HG03175 (cell line): ENCODE data around the gene PRKCD.
"Not testable (repeated sequence)": the region's sequence is repeated elsewhere in the genome, so short reads cannot be mapped to it uniquely, and the experiment has no call there.

Experiments
- ATAC-seq: cut with Tn5 transposase; IDR thresholded peaks from one replicate; pipeline ENCODE4 v1.9.1; 2021; ENCODE audit warnings: mild to moderate bottlenecking, moderate library complexity; ENCODE audit not compliant: unreplicated experiment

Gene PRKCD

DNA sequence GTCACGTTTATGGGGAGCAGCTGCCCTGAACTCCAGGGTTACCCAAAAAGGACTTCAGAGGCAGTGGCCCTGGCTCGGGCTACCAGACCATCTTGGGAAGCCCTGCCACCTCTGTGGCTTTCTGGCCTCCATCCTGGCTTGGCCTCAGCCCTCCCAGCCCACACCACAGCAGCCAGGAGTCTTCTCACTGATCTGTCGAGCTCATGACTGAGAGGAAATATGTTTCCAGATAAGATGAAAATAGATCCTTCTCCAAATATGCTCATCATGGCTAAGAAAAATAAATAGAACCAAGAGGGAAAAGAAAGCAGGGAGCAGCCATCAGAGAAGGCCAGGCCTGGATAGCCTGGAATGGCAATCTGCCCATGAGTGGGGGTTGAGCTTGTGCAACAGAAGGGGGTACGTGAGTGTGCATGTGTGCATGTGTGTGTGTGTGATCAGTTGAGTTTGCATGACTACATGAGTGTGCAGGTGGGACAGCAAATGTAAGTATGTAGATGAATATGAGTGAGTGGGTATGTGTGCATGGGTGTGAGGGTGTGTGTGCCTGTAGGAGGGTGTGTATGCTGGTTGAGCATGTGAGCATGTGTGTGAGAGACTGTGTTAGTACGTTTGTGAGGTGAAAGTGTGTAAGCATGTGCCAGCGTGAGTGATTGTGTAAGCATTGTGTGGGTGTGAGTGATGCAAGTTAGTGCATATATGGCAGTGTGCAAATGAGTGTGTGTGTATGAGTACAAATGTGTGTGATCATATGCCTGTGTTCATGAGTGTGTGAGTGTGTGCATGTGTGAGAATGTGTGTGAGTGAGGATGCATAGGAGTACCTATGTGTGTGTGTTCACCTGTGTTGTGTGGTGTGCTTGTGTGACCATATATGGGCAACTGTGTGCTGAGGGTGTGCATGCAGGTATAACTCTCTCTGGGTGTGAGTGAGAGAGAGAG, 20.8 kb upstream of the PRKCD start:
- ATAC-seq = no peak

DNA sequence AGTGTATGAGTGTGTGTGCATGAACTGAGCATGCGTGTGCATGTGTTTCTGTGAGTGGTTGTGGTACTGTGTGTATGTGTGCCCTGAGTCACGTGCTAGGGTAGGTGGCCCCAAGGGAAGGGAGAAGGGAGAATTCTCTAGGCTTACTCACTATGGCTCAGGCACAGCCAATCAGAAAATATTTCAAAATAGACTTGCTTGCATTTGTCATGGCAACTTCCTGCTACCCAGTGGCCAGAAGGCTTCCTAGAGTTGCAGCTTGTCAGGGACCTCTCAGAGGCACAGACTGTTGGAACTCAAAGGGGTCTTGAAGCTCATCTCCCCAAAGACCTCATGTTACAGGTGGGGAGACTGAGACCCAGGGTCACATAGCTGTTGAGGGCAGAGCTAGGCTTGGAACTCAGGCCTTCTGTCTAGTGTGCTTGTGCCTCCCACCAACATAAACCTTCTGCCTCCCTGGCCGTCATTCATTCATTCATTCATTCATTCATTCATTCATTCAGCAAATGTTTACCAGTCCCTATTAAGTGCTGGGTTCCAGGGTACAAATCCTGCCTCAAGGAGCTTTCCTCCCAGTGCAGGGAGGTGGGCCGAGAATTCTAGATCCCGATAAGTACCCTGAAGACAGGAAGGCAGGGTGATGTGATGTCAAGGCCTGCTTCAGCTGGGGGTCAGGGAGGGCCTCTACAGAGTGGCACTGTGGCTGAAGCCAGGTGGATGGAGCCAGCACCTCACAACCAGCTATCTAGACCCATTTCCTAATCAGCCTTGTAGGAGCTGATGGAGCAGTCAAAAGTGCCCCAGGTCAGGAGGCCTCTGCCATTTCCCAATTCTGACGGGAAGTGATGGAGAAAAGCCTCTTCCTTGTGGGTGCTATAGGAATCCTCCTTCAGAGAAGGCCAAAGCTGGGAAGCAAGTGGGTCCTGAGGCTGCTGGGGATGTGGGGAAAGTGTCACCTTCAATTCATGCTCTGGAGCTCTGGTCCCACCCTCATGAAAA, 19.9 kb upstream of the PRKCD start:
- ATAC-seq = no peak

DNA sequence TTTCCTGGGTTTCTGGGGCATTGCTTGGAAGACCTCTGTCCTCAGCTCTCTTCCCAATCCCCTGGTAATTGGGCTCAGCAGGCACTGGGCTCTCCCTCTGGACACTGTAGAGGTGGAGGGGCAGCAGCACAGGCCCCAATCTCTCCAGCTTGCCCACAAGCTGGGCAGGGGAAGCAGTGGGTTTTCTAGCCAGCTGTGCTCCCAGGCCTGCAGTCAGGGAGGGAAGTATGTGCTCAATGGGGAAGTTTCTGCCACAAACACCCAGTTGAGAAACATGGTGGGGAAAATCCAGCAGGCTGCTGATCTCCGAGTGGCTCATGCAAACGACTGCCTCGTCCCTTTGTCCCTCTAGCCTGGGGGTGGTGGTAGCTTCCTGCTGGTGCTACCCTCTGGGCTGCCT, 18.0 kb upstream of the PRKCD start:
- ATAC-seq = no peak

DNA sequence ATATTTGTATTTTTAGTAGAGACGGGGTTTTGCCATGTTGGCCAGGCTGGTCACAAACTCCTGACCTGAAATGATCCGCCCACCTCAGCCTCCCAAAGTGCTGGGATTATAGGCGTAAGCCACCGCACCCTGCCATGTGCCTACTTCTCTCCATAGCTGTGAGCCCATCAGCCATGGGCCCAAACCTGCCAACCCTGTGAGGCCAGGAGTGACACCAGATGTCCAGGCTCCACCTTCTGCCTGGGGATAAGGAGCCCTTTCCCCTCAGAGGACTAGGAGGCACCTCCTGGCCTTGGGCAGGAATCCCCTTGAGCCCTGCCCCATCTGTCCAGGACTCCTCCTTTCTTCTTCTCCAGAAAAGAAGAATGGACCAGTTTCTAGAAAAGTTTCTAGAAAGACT, 16.6 kb upstream of the PRKCD start:
- ATAC-seq = no peak

DNA sequence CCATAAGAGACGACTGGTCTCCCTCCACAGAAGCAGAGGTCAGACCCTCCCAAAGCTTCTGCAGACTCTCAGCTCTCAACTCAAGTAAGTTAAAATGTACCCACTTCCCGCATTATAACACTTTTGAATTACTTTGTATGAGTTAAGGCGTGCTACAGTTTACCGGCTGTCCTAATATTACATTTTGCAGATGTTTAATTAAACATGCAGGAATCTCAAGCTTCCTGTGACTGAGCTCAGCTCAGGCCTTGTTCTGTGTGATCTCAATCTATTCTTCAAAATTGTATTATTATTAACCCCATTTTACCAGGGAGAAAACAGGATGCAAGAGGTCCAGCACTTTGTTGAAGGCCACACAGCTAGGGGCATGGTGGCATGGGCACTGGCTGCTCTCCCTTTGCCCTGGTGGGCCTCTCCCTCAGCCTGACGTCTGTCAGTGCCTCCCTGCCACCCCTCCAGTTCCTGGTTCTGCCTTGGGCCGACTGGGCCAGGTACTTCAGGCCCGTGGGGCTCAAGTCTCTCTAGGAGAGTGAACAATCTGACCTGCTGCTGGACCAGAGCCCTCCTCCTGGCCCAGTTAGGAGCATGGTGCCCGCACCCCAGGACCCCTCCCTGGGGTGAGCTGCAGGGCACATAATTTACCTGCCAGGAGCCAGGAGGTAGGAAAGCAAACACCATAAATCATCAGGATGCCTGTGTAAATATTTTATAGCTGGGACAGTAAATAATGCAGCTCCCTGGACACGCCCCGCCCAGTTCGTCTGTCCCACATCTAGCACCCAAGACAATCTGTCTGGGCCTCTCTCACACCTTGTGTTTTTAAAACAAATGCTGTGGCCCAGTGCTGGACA, 15.9 kb upstream of the PRKCD start:
- ATAC-seq = no peak

DNA sequence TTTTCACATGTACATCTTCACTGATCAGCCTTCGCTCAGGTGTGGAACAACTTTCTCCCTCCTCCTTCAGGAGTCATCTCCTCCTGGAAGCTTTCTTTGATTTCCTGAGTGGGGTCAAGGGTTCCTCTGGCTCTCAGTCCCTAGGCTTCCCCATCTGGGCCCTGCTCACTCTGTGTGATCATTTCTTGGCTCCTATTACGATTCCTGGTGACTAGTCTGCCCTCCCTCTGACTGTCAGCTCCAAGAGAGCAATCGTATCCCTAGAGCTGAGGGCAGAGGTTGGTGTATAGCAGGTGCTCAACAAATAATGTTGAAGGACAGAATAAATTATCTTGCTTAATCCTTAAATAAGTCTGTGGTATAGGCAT, 15.3 kb upstream of the PRKCD start:
- no peak for ATAC-seq

DNA sequence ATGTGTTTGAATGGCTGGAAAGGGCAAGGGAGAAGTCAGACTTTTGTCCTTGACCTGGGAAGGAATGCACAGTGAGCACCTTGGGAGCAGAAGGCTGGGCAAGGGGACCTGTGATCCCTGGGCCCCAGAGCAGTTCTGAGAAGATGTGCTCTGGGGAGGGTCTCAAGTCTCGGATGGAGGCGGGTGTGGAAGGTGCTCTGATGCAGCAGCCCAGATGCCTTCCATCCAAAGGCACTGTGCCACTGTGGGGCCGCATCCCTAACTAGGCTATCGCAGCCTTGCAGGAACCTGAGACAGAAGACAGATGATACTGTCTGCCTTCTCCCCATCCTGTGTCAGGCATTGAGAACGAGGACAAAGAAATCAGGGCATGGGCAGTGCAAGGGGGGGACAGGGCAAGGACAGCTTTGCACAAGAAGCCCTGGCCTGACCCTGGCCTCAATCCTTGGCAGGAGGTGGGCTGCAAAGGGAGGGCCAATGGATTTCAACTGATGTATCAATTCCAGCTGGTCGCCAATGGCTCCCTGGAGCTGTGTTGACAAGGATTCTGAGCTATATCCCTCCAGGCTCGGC, 14.6 kb upstream of the PRKCD start:
- ATAC-seq = no peak

DNA sequence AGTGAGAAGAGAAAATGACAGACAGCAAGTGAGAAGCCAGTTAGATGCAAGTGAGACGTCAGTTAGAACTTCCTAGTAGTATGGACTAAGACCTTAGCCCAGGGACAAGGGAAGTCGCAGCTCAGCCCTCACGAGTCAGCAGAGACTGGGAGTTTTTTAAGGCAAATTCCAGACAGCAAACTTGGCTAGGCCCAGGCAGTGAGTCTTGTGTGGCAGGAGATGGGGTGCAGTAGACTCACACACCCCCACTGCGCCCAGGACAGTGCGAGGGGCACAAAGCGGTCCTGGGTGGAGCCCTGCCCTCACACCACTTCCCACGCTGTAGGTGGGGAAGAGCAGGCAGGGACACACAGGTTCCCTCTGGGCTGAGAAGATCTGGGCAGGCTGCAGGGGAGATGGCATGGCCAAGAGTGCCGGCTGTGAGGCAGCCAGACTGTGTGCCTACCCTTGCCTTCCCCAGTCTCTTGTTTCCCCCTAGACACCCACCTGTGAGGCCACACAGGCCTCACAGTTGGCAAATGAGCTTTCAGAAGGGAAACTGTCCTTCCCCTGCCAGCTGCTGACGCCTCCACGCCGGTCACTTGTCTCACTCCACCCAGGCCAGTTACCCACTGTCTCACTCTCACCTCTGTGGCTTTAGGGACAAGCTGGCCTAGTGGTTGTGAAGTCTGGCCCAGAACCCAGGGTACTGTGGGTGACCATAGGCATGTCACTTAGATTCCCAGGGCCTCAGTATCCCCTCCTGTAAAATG, 13.7 kb upstream of the PRKCD start:
- no peak for ATAC-seq

DNA sequence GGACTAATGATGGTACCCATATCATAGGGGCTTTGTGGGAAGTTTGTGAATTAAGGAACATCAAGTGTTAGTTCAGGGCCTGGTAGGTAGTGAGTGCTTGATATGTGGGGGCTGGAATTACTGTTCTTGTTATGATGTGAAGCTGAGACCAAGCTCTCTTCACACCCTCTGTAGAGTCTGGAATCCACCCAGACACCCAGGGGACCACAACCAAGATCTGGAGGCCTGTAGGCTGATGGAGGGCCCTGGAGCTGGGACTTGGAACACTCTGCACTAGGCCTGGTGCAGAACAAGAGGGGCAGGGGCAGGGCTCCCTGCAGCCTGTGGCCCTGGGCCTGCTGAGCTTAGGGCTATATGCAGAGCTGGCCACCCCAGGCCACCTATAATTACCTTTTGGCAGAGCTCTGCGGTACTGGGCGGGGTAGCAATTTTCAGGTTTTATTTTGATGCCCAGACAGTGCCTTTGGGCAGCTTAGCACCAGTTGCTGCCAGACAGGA, 13.1 kb upstream of the PRKCD start:
- no peak for ATAC-seq

DNA sequence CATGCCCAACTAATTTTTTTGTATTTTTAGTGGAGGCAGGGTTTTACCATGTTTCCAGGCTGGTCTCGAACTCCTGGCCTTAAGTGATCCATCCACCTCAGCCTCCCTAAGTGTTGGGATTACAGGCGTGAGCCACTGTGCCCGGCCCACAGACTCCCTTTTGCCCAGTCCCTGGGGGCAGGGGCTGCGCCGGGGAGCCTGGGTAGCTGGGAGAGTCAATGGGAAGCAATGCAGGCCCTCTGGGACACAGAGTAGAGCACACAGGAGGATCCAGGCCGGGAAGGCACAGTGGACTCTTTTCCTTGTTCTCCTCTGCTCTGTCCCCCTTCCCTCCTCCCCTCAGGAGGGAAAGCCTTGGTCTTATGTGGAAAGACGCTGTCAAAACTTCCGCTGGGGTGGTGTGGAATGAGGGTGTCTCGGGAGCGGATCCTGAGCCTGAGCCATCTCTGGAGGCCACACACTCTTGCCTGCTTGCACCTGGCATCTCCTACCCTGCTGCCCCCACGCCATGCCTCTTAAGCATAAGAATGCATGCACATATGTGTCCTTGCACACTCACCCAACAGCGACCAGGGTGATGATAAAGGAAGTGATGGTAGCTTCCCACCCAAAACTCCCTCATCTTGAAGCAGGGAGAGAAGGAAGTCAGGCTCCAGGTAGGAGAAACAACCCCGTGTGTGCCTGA, 11.9 kb upstream of the PRKCD start:
- ATAC-seq = no peak

DNA sequence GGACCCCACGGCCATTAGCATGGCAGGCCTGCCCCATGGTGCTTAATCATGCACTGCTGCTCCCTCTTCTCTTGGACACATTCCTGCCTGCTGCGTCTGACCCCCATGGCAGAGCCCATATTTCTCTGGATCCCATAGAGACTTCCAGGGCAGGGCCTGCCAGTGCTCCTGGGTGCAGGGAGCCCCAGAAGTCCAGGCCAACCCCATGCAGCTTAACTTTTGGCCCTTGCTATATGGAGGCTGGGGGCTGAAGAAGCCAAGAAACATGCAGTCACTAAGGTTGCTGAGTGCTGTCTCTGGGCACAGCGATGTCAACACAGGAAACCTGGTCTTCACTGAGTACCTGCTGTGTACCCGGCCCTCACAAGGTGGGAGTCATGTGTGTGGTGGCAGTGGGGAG, 11.3 kb upstream of the PRKCD start:
- no peak for ATAC-seq

DNA sequence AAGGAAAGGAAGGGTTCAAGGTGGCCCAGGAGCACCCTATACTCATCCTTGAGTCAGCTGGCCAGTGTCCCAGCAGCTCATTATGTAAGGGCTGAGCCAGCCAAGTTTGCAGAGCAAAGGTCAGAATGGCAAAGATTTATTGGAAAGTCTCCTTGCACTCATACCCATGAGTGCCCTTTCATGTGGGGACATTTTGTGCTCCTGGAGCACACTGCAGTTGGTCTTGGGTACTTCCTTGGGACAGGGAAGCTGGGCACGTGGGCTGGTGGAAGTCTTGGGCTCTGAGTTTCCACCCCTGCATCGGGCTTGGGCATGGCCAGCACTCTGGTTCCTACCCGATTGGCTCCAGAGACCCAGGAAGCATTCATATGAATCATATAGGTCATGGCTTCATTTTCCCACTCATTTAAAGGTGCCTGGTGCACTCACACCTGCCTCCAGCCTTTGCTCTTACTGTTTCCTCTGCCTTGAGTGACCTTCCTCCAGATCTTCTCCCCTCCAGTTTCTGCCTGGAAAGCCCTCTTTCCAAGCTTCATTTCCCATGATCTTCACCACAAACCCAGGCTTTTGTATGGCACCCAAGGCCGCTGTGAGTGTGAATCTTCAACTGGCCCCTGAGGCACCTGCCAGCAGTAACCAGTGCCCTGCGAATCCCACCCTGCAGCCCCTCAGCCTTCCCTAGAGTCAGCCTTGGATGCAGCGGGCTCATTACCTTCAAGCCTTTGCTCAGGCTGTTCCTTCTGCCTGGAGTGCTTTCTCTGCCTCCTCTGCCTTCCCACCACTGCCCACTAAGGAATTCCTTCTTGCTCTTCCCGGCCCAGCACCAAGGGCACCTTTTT, 10.5 kb upstream of the PRKCD start:
- ATAC-seq = no peak

DNA sequence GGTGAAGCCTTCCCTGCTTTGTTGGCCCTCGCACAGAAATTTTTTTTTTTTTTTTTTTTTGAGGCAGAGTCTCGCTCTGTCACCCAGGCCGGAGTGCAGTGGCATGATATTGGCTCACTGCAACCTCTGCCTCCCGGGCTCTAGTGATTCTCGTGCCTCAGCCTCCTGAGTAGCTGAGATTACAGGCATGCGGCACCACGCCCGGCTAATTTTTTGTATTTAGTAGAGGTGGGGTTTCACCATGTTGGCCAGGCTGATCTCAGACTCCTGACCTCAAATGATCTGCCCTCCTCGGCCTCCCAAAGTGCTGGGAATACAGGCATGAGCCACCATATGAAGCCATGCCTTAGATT, 9.9 kb upstream of the PRKCD start:
- ATAC-seq = not testable (repeated sequence)

DNA sequence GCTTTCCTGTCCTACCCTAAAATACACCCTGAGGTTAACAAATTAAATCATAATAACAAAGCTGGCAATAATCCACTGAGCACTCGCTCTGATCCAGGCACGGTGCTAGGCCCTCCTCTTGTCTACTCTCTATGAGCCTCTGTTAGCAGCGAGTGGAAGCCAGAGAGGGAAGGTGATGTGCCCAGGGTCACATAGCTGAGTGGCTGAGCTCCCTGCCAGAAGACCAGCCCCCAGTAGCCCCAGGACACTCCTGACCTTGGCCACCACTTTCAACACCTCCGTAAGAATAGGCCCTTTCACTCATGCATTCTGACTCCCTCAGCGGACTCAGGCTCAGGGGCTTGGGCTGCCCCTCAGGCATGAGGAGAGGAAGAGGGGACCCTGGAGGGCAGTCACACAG, 9.5 kb upstream of the PRKCD start:
- no peak for ATAC-seq

DNA sequence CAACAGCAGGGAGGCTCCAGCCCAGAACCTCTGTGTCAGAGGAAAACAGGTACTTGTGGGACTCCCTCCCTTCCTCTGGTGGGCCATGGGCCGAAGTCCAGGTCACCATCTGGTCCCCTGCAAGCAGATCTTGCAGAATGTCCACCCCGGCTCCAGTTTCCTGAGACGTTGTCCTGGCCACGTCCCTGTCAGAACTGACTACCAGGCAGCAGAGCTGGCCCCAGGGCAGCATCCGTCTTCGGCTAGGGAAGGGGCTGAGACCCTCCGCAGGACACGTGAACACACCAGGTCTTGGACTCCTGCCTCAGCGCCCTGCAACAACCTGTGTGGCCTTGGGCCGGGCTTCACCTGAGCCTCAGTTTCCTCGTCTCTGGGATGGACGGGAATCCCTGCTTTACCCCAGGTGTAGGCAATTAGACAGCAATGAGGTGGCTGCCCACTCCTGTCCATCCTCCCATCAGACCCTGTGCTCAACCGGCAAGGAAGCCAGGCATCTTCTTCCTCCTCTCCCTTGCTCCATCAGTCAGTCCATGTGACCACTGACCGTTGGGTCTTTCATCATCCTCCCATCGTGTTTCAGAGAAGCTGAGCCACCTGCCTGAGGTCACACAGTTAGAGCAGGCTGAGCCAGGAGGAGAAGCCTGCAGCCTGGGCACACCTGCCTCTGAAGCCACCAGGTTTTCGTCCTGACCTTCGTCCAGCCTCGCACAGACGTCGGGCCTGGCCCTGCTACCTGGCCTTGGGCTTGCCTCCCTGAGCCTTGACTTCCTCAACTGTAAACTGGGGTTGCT, 8.9 kb upstream of the PRKCD start:
- ATAC-seq = no peak

DNA sequence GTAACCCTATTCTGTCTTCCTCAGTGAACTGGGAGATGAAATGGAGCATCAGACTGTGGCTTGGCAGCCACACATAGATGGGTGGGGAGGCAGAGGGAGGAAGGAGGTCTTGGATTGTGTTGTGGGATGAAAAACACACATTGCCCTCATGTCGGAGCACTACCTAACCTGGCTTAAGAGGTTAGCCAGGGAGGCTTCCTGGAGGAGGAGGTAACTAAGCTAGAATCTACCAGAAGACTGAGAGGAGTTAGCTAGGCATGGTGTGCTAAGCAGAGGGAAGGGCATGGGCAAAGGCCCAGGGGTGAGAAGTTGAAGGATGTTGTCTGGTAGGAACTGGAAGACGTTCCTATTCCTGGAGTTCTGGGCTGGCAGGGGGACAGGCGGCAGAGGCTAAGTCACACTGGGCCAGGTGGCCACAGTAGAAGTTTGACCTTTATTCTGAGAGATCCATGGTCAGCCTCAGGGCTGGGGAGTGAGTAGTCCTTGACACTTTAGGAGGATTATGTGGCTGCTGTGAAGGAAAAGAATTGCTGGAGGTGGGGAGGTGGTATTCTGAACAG, 7.7 kb upstream of the PRKCD start:
- ATAC-seq = no peak

DNA sequence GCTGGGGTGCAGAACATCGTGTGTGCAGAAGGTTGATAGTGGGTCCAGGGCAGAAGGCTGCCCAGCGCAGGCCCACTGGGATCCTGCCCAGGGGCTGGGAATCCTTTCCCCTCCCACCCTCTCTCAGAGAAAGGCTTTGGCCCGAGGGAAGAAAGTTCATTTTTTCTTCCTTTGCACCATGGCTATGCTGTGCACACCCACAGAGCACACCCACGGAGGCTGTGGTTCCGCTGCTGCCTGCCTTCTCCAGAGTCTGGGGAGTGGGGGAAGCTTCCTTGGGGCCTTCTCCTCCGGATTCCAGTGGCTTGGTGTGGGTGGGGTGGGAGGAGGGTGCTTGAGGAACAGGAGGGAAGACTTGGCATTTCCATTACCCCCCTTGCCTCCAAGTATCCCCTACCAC, 7.0 kb upstream of the PRKCD start:
- no peak for ATAC-seq
